ENCODE data around the gene UPF3A.
"Not testable (repeated sequence)": the region's sequence is repeated elsewhere in the genome, so short reads cannot be mapped to it uniquely, and the experiment has no call there.

The UPF3A gene

GRCh38 chr13:114263578-114263977 is 17.8 kb upstream of the UPF3A start:
- TF ChIP-seq CTCF (IDR thresholded peaks at IDR 0.05; ENCODE audit: low read length, missing control alignments) = no peak
- no peak for DNase-seq (ENCODE audit: low read depth)
- no peak overlapping the region for H3K4me3 ChIP-seq (replicated peaks; ENCODE audit: low read depth, low read length)

GRCh38 chr13:114264313-114264712 is 17.1 kb upstream of the UPF3A start:
- DNase-seq (ENCODE audit: low read depth); H3K4me3 ChIP-seq (replicated peaks; ENCODE audit: low read depth, low read length): not testable (repeated sequence)

GRCh38 chr13:114264886-114265611 is 16.4 kb upstream of the UPF3A start:
- TF ChIP-seq CTCF (IDR thresholded peaks at IDR 0.05; ENCODE audit: low read length, missing control alignments) = no peak
- H3K4me3 ChIP-seq (replicated peaks; ENCODE audit: low read depth, low read length) = no peak overlapping the region

GRCh38 chr13:114266241-114266640 is 15.2 kb upstream of the UPF3A start:
- no peak for TF ChIP-seq CTCF (IDR thresholded peaks at IDR 0.05; ENCODE audit: low read length, missing control alignments)
- no peak for DNase-seq (ENCODE audit: low read depth)
- no peak overlapping the region for H3K4me3 ChIP-seq (replicated peaks; ENCODE audit: low read depth, low read length)

More at GRCh38 chr13:114264886-114265611, 16.4 kb upstream of the UPF3A start:
- DNase-seq (ENCODE audit: low read depth) = peak; percentile 44

- no peak overlapping the region for H3K4me3 ChIP-seq (replicated peaks; ENCODE audit: low read depth, low read length)
- TF ChIP-seq CTCF (IDR thresholded peaks at IDR 0.05; ENCODE audit: low read length, missing control alignments) = no peak
- DNase-seq (ENCODE audit: low read depth) = no peak
These were observed 12.8 kb upstream of the UPF3A start for GRCh38 chr13:114268344-114269280.

- no peak for DNase-seq (ENCODE audit: low read depth)
- no peak overlapping the region for H3K4me3 ChIP-seq (replicated peaks; ENCODE audit: low read depth, low read length)
- TF ChIP-seq CTCF (IDR thresholded peaks at IDR 0.05; ENCODE audit: low read length, missing control alignments) = no peak
These were observed 12.1 kb upstream of the UPF3A start for GRCh38 chr13:114269281-114269770.

- no peak for TF ChIP-seq CTCF (IDR thresholded peaks at IDR 0.05; ENCODE audit: low read length, missing control alignments)
- H3K4me3 ChIP-seq (replicated peaks; ENCODE audit: low read depth, low read length) = no peak overlapping the region
- DNase-seq (ENCODE audit: low read depth) = peak; percentile 11
These were observed 8.4 kb upstream of the UPF3A start for GRCh38 chr13:114272977-114273376.

Measured in fibroblast of pulmonary artery (primary cell).